ENCODE data around the gene CLIP2.

GRCh38 chr7:74395745-74396311, 106.6 kb downstream of the CLIP2 start:
- TF ChIP-seq POLR2A (IDR thresholded peaks at IDR 0.05), result no peak
- TF ChIP-seq, protein P1, sequence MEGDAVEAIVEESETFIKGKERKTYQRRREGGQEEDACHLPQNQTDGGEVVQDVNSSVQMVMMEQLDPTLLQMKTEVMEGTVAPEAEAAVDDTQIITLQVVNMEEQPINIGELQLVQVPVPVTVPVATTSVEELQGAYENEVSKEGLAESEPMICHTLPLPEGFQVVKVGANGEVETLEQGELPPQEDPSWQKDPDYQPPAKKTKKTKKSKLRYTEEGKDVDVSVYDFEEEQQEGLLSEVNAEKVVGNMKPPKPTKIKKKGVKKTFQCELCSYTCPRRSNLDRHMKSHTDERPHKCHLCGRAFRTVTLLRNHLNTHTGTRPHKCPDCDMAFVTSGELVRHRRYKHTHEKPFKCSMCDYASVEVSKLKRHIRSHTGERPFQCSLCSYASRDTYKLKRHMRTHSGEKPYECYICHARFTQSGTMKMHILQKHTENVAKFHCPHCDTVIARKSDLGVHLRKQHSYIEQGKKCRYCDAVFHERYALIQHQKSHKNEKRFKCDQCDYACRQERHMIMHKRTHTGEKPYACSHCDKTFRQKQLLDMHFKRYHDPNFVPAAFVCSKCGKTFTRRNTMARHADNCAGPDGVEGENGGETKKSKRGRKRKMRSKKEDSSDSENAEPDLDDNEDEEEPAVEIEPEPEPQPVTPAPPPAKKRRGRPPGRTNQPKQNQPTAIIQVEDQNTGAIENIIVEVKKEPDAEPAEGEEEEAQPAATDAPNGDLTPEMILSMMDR (IDR thresholded peaks at IDR 0.05), result no peak

Data from vagina (tissue), 2 donors.